ENCODE results near the gene PIK3C3.

DNA sequence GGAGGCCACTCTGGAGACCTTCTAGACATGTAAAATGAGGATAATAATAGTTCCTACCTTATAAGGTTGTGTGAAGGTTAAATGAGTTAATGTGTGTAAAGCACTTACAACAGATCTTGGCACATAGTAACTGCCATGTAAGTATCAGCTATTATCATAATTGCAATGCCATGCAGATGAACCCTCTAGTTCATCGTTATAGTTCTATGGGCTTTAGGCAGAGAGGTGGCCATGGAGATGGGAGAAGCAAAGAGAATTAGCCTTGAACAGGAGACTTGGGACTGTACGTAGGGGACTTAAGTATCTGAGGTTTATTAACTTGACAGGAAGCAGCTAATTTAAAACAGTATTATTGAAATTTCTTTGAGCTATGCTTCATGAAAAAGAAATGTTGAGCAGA lies 151.8 kb downstream of the PIK3C3 start:
- TF ChIP-seq YY1 (IDR thresholded peaks at IDR 0.05) (no peak), EGR1 (IDR thresholded peaks at IDR 0.05; ENCODE audit: low read depth in 2 of 2) (no peak), GABPA (IDR thresholded peaks at IDR 0.05 in 1 of 2, conservative IDR thresholded peaks at IDR 0.05 in 1 of 2) (no peak), HNF4A (conservative IDR thresholded peaks at IDR 0.05) (no peak), SP1 (IDR thresholded peaks at IDR 0.05) (no peak), FOXA1 (IDR thresholded peaks at IDR 0.05) (no peak), RAD21 (IDR thresholded peaks at IDR 0.05) (no peak), RXRA (IDR thresholded peaks at IDR 0.05) (no peak), TAF1 (conservative IDR thresholded peaks at IDR 0.05) (no peak), JUND (IDR thresholded peaks at IDR 0.05) (no peak)
- TF ChIP-seq, protein P1, sequence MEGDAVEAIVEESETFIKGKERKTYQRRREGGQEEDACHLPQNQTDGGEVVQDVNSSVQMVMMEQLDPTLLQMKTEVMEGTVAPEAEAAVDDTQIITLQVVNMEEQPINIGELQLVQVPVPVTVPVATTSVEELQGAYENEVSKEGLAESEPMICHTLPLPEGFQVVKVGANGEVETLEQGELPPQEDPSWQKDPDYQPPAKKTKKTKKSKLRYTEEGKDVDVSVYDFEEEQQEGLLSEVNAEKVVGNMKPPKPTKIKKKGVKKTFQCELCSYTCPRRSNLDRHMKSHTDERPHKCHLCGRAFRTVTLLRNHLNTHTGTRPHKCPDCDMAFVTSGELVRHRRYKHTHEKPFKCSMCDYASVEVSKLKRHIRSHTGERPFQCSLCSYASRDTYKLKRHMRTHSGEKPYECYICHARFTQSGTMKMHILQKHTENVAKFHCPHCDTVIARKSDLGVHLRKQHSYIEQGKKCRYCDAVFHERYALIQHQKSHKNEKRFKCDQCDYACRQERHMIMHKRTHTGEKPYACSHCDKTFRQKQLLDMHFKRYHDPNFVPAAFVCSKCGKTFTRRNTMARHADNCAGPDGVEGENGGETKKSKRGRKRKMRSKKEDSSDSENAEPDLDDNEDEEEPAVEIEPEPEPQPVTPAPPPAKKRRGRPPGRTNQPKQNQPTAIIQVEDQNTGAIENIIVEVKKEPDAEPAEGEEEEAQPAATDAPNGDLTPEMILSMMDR (IDR thresholded peaks at IDR 0.05; ENCODE audit: low read depth, low read length, missing input control): no peak
- TF ChIP-seq, protein P2, sequence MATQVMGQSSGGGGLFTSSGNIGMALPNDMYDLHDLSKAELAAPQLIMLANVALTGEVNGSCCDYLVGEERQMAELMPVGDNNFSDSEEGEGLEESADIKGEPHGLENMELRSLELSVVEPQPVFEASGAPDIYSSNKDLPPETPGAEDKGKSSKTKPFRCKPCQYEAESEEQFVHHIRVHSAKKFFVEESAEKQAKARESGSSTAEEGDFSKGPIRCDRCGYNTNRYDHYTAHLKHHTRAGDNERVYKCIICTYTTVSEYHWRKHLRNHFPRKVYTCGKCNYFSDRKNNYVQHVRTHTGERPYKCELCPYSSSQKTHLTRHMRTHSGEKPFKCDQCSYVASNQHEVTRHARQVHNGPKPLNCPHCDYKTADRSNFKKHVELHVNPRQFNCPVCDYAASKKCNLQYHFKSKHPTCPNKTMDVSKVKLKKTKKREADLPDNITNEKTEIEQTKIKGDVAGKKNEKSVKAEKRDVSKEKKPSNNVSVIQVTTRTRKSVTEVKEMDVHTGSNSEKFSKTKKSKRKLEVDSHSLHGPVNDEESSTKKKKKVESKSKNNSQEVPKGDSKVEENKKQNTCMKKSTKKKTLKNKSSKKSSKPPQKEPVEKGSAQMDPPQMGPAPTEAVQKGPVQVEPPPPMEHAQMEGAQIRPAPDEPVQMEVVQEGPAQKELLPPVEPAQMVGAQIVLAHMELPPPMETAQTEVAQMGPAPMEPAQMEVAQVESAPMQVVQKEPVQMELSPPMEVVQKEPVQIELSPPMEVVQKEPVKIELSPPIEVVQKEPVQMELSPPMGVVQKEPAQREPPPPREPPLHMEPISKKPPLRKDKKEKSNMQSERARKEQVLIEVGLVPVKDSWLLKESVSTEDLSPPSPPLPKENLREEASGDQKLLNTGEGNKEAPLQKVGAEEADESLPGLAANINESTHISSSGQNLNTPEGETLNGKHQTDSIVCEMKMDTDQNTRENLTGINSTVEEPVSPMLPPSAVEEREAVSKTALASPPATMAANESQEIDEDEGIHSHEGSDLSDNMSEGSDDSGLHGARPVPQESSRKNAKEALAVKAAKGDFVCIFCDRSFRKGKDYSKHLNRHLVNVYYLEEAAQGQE (IDR thresholded peaks at IDR 0.05): no peak
- TF ChIP-seq, protein P3, sequence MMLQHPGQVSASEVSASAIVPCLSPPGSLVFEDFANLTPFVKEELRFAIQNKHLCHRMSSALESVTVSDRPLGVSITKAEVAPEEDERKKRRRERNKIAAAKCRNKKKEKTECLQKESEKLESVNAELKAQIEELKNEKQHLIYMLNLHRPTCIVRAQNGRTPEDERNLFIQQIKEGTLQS (IDR thresholded peaks at IDR 0.05): no peak
